HFF-Myc (cell line): ENCODE results near the gene SLC25A41.
A peak's percentile ranks its signal among the peaks of the same experiment; 100 is the strongest.

Experiments used
- DNase-seq: peaks from one replicate; pipeline ENCODE4 v3.0.0-alpha.2; 2011; ENCODE audit warnings: low read depth; ENCODE audit errors: extremely low read depth
- H3K4me3 ChIP-seq: replicated peaks from 2 replicates; pipeline ENCODE4 v1.5.1; 2011; ENCODE audit warnings: low read depth, mild to moderate bottlenecking, control low read depth, low read length
- TF ChIP-seq, protein P1 (sequence below): IDR thresholded peaks from 2 replicates; pipeline ENCODE4 v1.5.1; 2012; ENCODE audit warnings: mild to moderate bottlenecking, low read depth, low read length, control low read depth; ENCODE audit errors: missing control alignments

SLC25A41 gene

GRCh38 chr19:6433663-6434062 lies at the start of gene SLC25A41:
Gene SLC25A41 (minus strand): TSS chr19:6433763. CDS start chr19:6433693, 70 bp downstream.
- TF ChIP-seq, protein P1, sequence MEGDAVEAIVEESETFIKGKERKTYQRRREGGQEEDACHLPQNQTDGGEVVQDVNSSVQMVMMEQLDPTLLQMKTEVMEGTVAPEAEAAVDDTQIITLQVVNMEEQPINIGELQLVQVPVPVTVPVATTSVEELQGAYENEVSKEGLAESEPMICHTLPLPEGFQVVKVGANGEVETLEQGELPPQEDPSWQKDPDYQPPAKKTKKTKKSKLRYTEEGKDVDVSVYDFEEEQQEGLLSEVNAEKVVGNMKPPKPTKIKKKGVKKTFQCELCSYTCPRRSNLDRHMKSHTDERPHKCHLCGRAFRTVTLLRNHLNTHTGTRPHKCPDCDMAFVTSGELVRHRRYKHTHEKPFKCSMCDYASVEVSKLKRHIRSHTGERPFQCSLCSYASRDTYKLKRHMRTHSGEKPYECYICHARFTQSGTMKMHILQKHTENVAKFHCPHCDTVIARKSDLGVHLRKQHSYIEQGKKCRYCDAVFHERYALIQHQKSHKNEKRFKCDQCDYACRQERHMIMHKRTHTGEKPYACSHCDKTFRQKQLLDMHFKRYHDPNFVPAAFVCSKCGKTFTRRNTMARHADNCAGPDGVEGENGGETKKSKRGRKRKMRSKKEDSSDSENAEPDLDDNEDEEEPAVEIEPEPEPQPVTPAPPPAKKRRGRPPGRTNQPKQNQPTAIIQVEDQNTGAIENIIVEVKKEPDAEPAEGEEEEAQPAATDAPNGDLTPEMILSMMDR: no peak
- no peak within 1 kb of the TSS for H3K4me3 ChIP-seq
- no peak for DNase-seq

GRCh38 chr19:6483235-6483634 lies 49.7 kb upstream of the SLC25A41 start:
- no peak for DNase-seq
- TF ChIP-seq, protein P1: no peak
- no peak overlapping the region for H3K4me3 ChIP-seq

- H3K4me3 ChIP-seq: no peak overlapping the region
- TF ChIP-seq, protein P1: no peak
- no peak for DNase-seq
Measured at GRCh38 chr19:6482343-6482686, 48.8 kb upstream of the SLC25A41 start.

DNA sequence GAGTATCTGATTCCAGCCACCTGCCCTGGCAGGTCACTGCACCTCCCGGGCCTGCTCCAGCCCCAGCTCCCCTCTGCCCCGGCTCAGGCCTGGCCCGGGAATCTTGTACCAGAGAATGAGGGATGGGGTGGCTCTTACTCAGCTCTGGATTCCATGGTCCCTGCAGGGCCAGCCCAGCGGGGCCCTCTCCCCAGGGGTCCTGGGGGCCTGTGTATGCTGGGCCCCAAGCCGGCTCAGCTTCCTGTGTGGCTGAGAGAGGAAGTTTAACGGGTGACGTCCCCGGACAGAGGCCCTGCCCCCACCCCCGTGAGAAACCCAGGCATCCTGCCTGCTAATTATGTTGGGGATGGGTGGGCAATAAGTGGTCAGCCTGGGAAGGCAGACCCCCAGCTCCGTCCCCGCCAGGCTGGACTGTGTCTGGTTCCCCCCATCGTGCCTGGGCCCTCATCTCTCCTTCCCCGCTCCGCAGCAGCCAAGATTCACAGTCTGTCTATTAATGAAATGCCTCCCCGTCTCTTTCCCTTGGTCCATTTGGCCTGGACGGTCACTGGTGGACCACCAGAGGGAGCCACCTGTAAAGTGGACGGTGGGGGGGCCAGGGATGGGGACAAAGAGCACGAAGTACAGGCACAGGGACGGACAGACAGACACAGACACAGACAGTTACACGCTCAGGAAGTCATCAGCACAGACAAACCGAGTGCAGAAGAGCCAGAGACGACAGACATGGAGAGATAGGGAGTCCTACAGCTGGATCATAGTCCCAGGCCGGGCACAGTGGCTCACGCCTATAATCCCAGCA lies 48.2 kb upstream of the SLC25A41 start, which contains the start of gene DENND1C:
Gene DENND1C (minus strand): TSS at position 247 of the 802 bp plus-strand sequence. CDS start 92 bp downstream, at position 155.
- H3K4me3 ChIP-seq: no peak within 1 kb of the TSS
- TF ChIP-seq, protein P1: peak; percentile 67
- no peak for DNase-seq

- no peak for DNase-seq
- H3K4me3 ChIP-seq: no peak overlapping the region
- TF ChIP-seq, protein P1: no peak
Measured at GRCh38 chr19:6480848-6481415, 47.4 kb upstream of the SLC25A41 start.

GRCh38 chr19:6479836-6480398 lies 46.4 kb upstream of the SLC25A41 start:
- TF ChIP-seq, protein P1: no peak
- no peak for DNase-seq
- no peak overlapping the region for H3K4me3 ChIP-seq
